ENCODE data around the gene FAM171A1. TPM values are rescaled to one million over a fixed set of nuclear protein-coding genes. Genes with fewer than 3 reads are reported as not detected.

Gene FAM171A1
- total and polyA plus RNA-seq, 2 of the 13 experiments (the other 11 are each of a cell fraction or from before 2014, with no cell fraction given): 21.5 to 34.7 TPM

- intact Hi-C loops (cut with micrococcal nuclease; ENCODE audit: unreplicated experiment): no loop called here
- POLR2A ChIA-PET: no interaction called here
- Histone ChIP-seq H3K9ac (ENCODE audit: insufficient read depth, low read depth, low read length) (no peak overlapping the region), H3K27ac (ENCODE audit: extremely low read length, insufficient read depth, low read length) (no peak overlapping the region), H3K4me1 (ENCODE audit: insufficient read depth, low read length) (peaks cover 43% of the 10 kb centered on the region), H3K27me3 (ENCODE audit: control insufficient read depth in 1 of 2, insufficient read depth in 2 of 2, low read length in 2 of 2) (no peaks in the 10 kb centered on the region), H3K4me2 (ENCODE audit: low read depth, low read length) (no peak overlapping the region), H3K9me3 (ENCODE audit: low read length) (no peaks in the 10 kb centered on the region), H3K4me3 (replicated peaks in 1 of 3; ENCODE audit: insufficient read depth in 1 of 3, low read depth in 2 of 3, low read length in 3 of 3) (no peak overlapping the region), H2AFZ (ENCODE audit: low read length) (no peak overlapping the region), H3K36me3 (replicated peaks in 1 of 2; ENCODE audit: control insufficient read depth in 1 of 2, insufficient read depth in 2 of 2, low read length in 2 of 2) (peaks cover 0 to 5% of the 10 kb centered on the region in 2 experiments; a peak in 2 of 5 replicates), H3K79me2 (ENCODE audit: insufficient read depth, low read length) (peaks cover 39% of the 10 kb centered on the region), H4K20me1 (ENCODE audit: insufficient read depth, low read length) (no peaks in the 10 kb centered on the region; the same call in 1 of the 2 replicates)
- TF ChIP-seq RARA (CRISPR knock-in tag; IDR thresholded peaks at IDR 0.05) (no peak), ZNF234 (CRISPR knock-in tag; conservative IDR thresholded peaks at IDR 0.05) (no peak), NCOA2 (CRISPR knock-in tag; IDR thresholded peaks at IDR 0.05) (no peak), ZNF563 (CRISPR knock-in tag; IDR thresholded peaks at IDR 0.05) (no peak), ZNF776 (CRISPR knock-in tag; IDR thresholded peaks at IDR 0.05) (no peak), THYN1 (CRISPR knock-in tag; IDR thresholded peaks at IDR 0.05; ENCODE audit: borderline replicate concordance, low read depth) (no peak), ZNF3 (CRISPR knock-in tag; IDR thresholded peaks at IDR 0.05) (no peak), HIC2 (CRISPR knock-in tag; IDR thresholded peaks at IDR 0.05; ENCODE audit: low read depth) (no peak), ZFP90 (CRISPR knock-in tag; IDR thresholded peaks at IDR 0.05; ENCODE audit: borderline replicate concordance) (no peak), ZNF335 (CRISPR knock-in tag; IDR thresholded peaks at IDR 0.05) (no peak), IKZF5 (CRISPR knock-in tag; IDR thresholded peaks at IDR 0.05) (no peak), ZNF276 (CRISPR knock-in tag; IDR thresholded peaks at IDR 0.05; ENCODE audit: low read depth) (no peak), SNRNP70 (IDR thresholded peaks at IDR 0.05; ENCODE audit: low read depth, low read length) (no peak), ZBTB39 (CRISPR knock-in tag; IDR thresholded peaks at IDR 0.05) (no peak), ARID3A (IDR thresholded peaks at IDR 0.05; ENCODE audit: low read depth, low read length) (no peak), KDM1A (CRISPR knock-in tag; IDR thresholded peaks at IDR 0.05) (no peak), ZNF496 (CRISPR knock-in tag; IDR thresholded peaks at IDR 0.05; ENCODE audit: insufficient replicate concordance) (no peak)
- no peak for FAIRE-seq
- BruUV-seq (replicated peaks): no TSS peak
- WGBS (ENCODE audit: low lambda C conversion rate): 97% methylated on average over 6 of the region's 6 CpGs
- no peak for DNase-seq (ENCODE audit: low spot score)
- ATAC-seq: no peak
- CTCF ChIA-PET (ENCODE audit: low intra/inter-chr PET ratio, low total read pairs): no interaction called here
- in situ Hi-C loops (cut with HindIII; ENCODE audit: extremely low pct_ligation_motif_present, low pct_unique_long_range_greater_than_20kb): loop anchor here (5.0 kb wide), 1 partner anchor 48 kb away; the partner anchor contains the start of gene FAM171A1
These were observed 46.5 kb downstream of the FAM171A1 start for GRCh38 chr10:15324611-15325010.
